NCI-H2227 treated with DMSO at 0.1 percent for 48 hours (cell line): ENCODE results near the gene UBAP2L.
"Not testable (repeated sequence)": the region's sequence is repeated elsewhere in the genome, so short reads cannot be mapped to it uniquely, and the experiment has no call there.

Source experiments
- DNase-seq: peaks from one replicate; lab custom pipeline; 2025; lab: John Stamatoyannopoulos, UW

Gene UBAP2L

DNA sequence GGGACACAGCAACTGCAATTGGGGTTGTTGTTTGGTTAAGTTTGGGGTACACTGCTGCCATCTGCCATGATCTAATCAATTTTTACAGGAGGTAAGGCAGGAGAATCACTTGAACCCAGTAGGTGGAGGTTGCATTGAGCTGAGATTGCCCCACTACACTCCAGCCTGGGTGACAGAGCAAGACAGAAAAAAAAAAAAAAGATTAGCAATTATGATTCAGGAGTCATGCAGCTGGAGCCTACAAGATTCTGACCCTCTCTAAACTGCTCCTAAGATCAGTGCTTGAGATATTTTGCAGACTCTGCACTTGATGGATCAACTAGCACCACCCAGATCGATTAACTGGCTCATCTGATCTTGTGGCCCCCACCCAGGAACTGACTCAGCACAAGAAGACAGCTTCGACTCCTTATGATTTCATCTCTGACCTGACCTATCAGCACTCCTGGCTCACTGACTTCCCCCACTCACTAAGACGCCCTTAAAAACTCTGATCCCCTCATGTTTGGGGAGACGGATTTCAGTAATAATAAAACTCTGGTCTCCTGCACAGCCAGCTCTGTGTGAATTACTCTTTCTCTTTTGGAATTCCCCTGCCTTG is 87.0 kb downstream of the UBAP2L start:
- DNase-seq = not testable (repeated sequence)

DNA sequence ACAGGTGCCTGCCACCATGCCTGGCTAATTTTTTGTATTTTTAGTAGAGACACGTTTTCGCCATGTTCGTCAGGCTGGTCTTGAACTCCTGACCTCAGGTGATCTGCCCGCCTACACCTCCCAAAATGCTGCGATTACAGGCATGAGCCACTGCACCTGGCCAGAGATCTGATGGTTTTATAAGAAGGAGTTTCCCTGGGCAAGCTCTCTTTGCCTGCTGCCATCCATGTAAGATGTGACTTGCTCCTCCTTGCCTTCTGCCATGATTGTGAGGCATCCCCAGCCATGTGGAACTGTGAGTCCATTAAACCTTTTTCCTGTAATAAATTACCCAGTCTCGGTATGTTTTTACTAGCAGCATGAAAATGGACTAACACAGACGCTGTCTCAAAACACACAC is 88.4 kb downstream of the UBAP2L start:
- not testable (repeated sequence) for DNase-seq

DNA sequence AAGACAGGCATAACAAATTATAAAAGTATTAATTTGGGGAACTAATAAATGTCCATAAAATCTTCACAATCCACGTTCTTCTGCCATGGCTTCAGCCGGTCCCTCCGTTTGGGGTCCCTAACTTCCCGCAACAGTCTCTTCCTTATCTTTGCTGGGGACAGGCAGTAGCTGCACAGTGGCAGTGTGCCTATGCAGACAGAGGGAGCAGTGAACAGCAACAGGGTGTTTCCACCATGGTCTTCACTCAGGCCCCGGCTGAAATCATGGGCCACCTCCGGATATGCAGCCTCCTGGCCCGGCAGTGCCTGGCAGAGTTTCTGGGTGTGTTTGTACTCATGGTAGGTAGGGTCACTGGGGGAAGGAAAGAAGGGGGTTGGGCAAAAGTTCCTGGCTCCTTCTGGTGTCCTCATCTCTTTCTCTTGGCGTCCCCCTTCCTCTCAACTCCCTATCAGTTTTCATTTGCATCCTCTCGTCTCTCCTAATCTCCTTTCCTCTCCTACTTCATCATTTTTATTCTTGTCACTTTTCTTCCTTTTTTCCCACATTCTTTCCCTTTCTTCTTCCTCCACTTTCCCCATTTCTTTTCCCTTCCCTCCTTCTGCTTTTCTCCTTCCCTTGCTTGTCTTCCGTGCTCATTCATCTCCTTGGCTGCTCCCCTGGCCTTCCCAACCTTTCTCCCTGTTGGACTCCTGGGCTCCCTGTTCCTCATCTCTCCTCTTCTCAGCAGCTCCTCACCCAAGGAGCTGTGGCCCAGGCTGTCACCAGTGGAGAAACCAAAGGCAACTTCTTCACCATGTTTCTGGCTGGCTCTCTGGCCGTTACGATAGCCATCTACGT is 91.7 kb downstream of the UBAP2L start:
- not testable (repeated sequence) for DNase-seq

GRCh38 chr1:154313066-154313356 is 92.3 kb downstream of the UBAP2L start:
- DNase-seq = no peak

GRCh38 chr1:154314226-154314625 is 93.5 kb downstream of the UBAP2L start:
- DNase-seq = not testable (repeated sequence)

DNA sequence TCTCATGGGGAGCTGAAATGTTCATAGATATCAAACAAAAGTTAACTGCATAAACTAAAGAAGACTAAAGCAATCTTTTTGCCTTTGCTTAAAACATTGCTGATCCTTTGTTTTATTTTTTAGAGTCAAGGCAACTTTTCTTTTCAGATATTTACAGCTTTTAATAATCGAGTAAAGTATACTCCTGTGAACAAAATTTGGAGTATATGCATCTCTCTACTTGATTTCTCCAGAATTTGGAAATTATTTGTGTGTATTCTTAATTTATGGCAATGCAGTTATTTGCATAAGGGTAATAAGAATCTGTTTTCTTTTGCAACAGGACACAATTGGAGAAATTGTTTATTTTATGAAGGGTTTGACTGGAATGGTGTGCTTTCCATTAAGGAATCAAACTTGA is 95.9 kb downstream of the UBAP2L start:
- DNase-seq = no peak

DNA sequence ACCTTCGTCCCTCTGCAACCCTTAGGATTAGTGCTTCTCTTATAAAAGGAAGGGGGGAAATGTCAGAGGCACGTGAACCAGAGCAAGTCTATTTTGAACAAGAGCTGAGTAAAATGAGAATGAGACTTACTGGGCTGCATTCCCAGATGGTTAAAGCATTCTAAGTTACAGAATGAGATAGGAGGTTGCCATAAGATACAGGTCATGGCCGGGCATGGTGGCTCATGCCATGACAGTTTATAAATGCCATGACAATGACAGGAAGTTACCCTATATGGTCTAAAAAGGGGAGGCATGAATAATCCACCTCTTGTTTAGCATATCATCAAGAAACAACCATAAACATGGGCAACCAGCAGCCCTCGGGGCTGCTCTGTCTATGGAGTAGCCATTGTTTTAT is 97.6 kb downstream of the UBAP2L start:
- no peak for DNase-seq
